MM.1S (cell line): ENCODE data around the gene TMEM33.

ENCODE experiments used
- DNase-seq: peaks from one replicate; pipeline ENCODE4 v3.0.0-alpha.2; 2015
- H2AFZ ChIP-seq: fragments of 300-600 bp; sonication (generic); 2 replicates; pipeline ENCODE4 v1.6.0; 2016; ENCODE audit warnings: antibody characterized with exemption, low read length
- H3F3A ChIP-seq: fragments of 300-600 bp; sonication (generic); 2 replicates; pipeline ENCODE4 v1.6.1; 2016; ENCODE audit warnings: mild to moderate bottlenecking, antibody characterized with exemption, low read length, moderate library complexity, mixed read lengths; ENCODE audit not compliant: insufficient read depth
- H3K27ac ChIP-seq: fragments of 300-600 bp; sonication (generic); 2 replicates; pipeline ENCODE4 v1.5.1; 2016; ENCODE audit warnings: mild to moderate bottlenecking, low read length
- H3K27me3 ChIP-seq: fragments of 300-600 bp; sonication (generic); replicated peaks from 2 replicates; pipeline ENCODE4 v1.6.0; 2016; ENCODE audit warnings: low read length; ENCODE audit not compliant: insufficient read depth
- H3K36me3 ChIP-seq: fragments of 300-600 bp; sonication (generic); replicated peaks from 2 replicates; pipeline ENCODE4 v1.6.1; 2016; ENCODE audit warnings: mild to moderate bottlenecking, low read length, mixed read lengths; ENCODE audit not compliant: insufficient read depth
- H3K4me1 ChIP-seq: fragments of 300-600 bp; sonication (generic); 2 replicates; pipeline ENCODE4 v1.6.1; 2016; ENCODE audit warnings: low read length, mixed read lengths
- H3K4me2 ChIP-seq: fragments of 300-600 bp; sonication (generic); 2 replicates; pipeline ENCODE4 v1.6.0; 2016; ENCODE audit warnings: low read depth, low read length
- H3K4me3 ChIP-seq: fragments of 300-600 bp; sonication (generic); 2 replicates; pipeline ENCODE4 v1.5.1; 2016; ENCODE audit warnings: low read length, mixed read lengths
- H3K79me2 ChIP-seq: fragments of 300-600 bp; sonication (generic); 2 replicates; pipeline ENCODE4 v1.6.1; 2016; ENCODE audit warnings: mixed run types, low read length, mixed read lengths
- H3K9ac ChIP-seq: fragments of 300-600 bp; sonication (generic); 2 replicates; pipeline ENCODE4 v1.6.1; 2016; ENCODE audit warnings: low read length, mixed read lengths
- H3K9me2 ChIP-seq: fragments of 300-600 bp; sonication (generic); replicated peaks from 2 replicates; pipeline ENCODE4 v1.6.1; 2016; ENCODE audit warnings: mild to moderate bottlenecking, low read length, mixed read lengths; ENCODE audit not compliant: insufficient read depth
- H3K9me3 ChIP-seq: fragments of 300-600 bp; sonication (generic); replicated peaks from 2 replicates; pipeline ENCODE4 v1.6.1; 2016; ENCODE audit warnings: mild to moderate bottlenecking, low read length, mixed read lengths; ENCODE audit not compliant: insufficient read depth
- H4K20me1 ChIP-seq: fragments of 300-600 bp; sonication (generic); 2 replicates; pipeline ENCODE4 v1.6.1; 2016; ENCODE audit warnings: mild to moderate bottlenecking, low read length, moderate library complexity, mixed read lengths; ENCODE audit not compliant: insufficient read depth
- EZH2 ChIP-seq: fragments of 300-600 bp; sonication (generic); optimal IDR thresholded peaks from 2 replicates; pipeline ENCODE3; 2017; ENCODE audit warnings: low read depth, mild to moderate bottlenecking, antibody characterized with exemption, low read length, mixed read lengths
- EZH2phosphoT487 ChIP-seq: fragments of 300-600 bp; sonication (generic); IDR thresholded peaks from 2 replicates; pipeline ENCODE4 v1.6.1; 2018; ENCODE audit warnings: antibody characterized with exemption, low read length
- TF ChIP-seq, protein P1 (sequence below): fragments of 300-600 bp; sonication (generic); IDR thresholded peaks from 2 replicates; pipeline ENCODE4 v1.5.1; 2016; ENCODE audit warnings: antibody characterized with exemption, low read length, mixed read lengths

TMEM33 gene

DNA sequence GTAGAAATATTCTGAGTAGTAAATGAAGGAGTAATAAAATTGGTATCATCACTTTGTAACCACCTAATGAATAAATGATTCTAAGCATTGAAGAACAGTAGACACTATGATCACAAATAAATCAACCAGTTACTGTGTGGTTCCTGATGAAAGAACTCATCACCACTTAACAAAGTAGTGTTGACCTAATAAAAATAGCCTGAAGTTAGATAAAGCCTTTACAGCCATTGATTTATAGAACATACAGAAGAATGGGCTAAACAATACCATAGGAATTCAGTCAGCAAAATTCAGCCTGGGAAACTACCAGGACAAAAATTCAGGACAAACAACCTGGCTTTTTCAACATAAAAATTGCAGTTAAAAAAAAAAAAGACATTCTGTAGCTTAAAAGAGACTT lies 64.1 kb downstream of the TMEM33 start:
- Histone ChIP-seq H2AFZ (no peak overlapping the region), H3K9ac (no peak overlapping the region), H3K79me2 (peaks cover 5% of the 10 kb centered on the region; the same call in 1 of the 2 replicates), H3K4me1 (no peaks in the 10 kb centered on the region), H4K20me1 (no peaks in the 10 kb centered on the region; the same call in 1 of the 2 replicates), H3K9me2 (no peaks in the 10 kb centered on the region), H3K27me3 (no peaks in the 10 kb centered on the region), H3K4me2 (no peak overlapping the region), H3F3A (no peaks in the 10 kb centered on the region), H3K9me3 (no peaks in the 10 kb centered on the region), H3K27ac (no peak overlapping the region), H3K36me3 (0 out of 2 replicates have a peak, but pooled peaks cover 1% of the 10 kb centered on the region), H3K4me3 (no peak overlapping the region)
- TF ChIP-seq EZH2 (no peak), EZH2phosphoT487 (no peak)
- TF ChIP-seq, protein P1, sequence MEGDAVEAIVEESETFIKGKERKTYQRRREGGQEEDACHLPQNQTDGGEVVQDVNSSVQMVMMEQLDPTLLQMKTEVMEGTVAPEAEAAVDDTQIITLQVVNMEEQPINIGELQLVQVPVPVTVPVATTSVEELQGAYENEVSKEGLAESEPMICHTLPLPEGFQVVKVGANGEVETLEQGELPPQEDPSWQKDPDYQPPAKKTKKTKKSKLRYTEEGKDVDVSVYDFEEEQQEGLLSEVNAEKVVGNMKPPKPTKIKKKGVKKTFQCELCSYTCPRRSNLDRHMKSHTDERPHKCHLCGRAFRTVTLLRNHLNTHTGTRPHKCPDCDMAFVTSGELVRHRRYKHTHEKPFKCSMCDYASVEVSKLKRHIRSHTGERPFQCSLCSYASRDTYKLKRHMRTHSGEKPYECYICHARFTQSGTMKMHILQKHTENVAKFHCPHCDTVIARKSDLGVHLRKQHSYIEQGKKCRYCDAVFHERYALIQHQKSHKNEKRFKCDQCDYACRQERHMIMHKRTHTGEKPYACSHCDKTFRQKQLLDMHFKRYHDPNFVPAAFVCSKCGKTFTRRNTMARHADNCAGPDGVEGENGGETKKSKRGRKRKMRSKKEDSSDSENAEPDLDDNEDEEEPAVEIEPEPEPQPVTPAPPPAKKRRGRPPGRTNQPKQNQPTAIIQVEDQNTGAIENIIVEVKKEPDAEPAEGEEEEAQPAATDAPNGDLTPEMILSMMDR = no peak
- DNase-seq = no peak

- Histone ChIP-seq H3K79me2 (peaks cover 16% of the 10 kb centered on the region), H3K9ac (no peak overlapping the region), H3K27ac (no peak overlapping the region), H3K36me3 (0 out of 2 replicates have a peak, but pooled peaks cover 2% of the 10 kb centered on the region), H3K27me3 (no peaks in the 10 kb centered on the region), H3F3A (no peaks in the 10 kb centered on the region), H3K4me3 (no peak overlapping the region), H2AFZ (no peak overlapping the region), H3K4me1 (no peaks in the 10 kb centered on the region), H3K9me3 (no peaks in the 10 kb centered on the region), H3K4me2 (no peak overlapping the region), H4K20me1 (no peaks in the 10 kb centered on the region), H3K9me2 (no peaks in the 10 kb centered on the region)
- DNase-seq = no peak
- TF ChIP-seq EZH2phosphoT487 (no peak), EZH2 (no peak)
- TF ChIP-seq, protein P1 = no peak
These were observed 73.0 kb downstream of the TMEM33 start for GRCh38 chr4:42008011-42008786.
